Measurements from ENCODE around the gene FAM114A1.

FAM114A1 gene

DNA sequence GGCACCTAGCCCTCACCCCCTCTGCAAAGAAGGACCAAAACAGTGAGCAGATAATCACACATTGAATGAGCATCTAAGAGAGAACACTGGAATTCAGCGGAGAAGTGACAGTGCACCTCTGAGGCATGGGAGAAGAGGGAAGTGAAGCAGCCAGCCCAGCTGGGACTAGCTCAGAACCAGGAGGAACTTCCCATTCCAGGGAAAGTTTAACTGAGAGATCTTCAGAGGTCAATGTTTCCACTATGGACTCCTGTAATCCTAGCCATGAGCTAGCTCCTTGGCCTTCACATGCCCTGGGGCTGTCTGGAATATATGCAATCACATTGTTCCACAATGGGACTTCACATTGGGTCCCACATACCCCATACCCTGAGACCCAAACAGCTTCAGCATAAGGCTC is 35.4 kb upstream of the FAM114A1 start:
- no peaks in the 10 kb centered on the region for H3K9me3 ChIP-seq (ENCODE audit: control insufficient read depth, insufficient read depth, low read depth, low read length)
- no peaks in the 10 kb centered on the region for H3K36me3 ChIP-seq (ENCODE audit: control insufficient read depth in 2 of 2, insufficient read depth in 1 of 2, low read length in 2 of 2)
- TF ChIP-seq, protein P1, sequence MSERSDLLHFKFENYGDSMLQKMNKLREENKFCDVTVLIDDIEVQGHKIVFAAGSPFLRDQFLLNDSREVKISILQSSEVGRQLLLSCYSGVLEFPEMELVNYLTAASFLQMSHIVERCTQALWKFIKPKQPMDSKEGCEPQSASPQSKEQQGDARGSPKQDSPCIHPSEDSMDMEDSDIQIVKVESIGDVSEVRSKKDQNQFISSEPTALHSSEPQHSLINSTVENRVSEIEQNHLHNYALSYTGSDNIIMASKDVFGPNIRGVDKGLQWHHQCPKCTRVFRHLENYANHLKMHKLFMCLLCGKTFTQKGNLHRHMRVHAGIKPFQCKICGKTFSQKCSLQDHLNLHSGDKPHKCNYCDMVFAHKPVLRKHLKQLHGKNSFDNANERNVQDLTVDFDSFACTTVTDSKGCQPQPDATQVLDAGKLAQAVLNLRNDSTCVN (tag by site-specific recombination; optimal IDR thresholded peaks at IDR 0.05): no peak
- no peak for TF ChIP-seq ZNF354C (tag by site-specific recombination; IDR thresholded peaks at IDR 0.05; ENCODE audit: borderline replicate concordance, low read depth)
- no peak for TF ChIP-seq SETDB1 (IDR thresholded peaks at IDR 0.05; ENCODE audit: insufficient read length, low read length)

GRCh38 chr4:38832624-38833528 is 34.7 kb upstream of the FAM114A1 start:
- no peak overlapping the region for H3K27ac ChIP-seq (ENCODE audit: extremely low read depth, low read depth, low read length)
- no peak overlapping the region for H3K4me3 ChIP-seq (ENCODE audit: low read depth, low read length)
- POLR2A ChIA-PET: no interaction called here
- CTCF ChIA-PET: interaction anchor here (0.7 kb wide), 1 partner anchor 168 kb away, joined by 4 read pairs; no protein-coding TSS in a partner anchor
- H3K9me3 ChIP-seq (ENCODE audit: control insufficient read depth, insufficient read depth, low read depth, low read length): no peaks in the 10 kb centered on the region
- TF ChIP-seq ZNF629 (tag by site-specific recombination; IDR thresholded peaks at IDR 0.05) (no peak), ZNF174 (tag by site-specific recombination; IDR thresholded peaks at IDR 0.05) (no peak), ZFP69B (tag by site-specific recombination; IDR thresholded peaks at IDR 0.05) (no peak), ZNF621 (tag by site-specific recombination; IDR thresholded peaks at IDR 0.05) (no peak), ZNF2 (tag by site-specific recombination; IDR thresholded peaks at IDR 0.05) (no peak), ZNF16 (tag by site-specific recombination; IDR thresholded peaks at IDR 0.05; ENCODE audit: low read depth) (no peak), ZSCAN18 (tag by site-specific recombination; IDR thresholded peaks at IDR 0.05) (no peak), SP3 (tag by site-specific recombination; IDR thresholded peaks at IDR 0.05) (no peak), ZNF398 (tag by site-specific recombination; IDR thresholded peaks at IDR 0.05) (no peak), ZNF354C (tag by site-specific recombination; IDR thresholded peaks at IDR 0.05; ENCODE audit: borderline replicate concordance, low read depth) (no peak)
- no peaks in the 10 kb centered on the region for H3K4me1 ChIP-seq (ENCODE audit: control insufficient read depth, insufficient read depth, low read length)
- no peaks in the 10 kb centered on the region for H3K36me3 ChIP-seq (ENCODE audit: control insufficient read depth in 2 of 2, insufficient read depth in 1 of 2, low read length in 2 of 2)

More for the DNA sequence above, 35.4 kb upstream of the FAM114A1 start:
- ChIA-PET CTCF (interaction anchor here (0.6 kb wide), 1 partner anchor 67 kb away, joined by 8 read pairs; no protein-coding TSS in a partner anchor), POLR2A (no interaction called here)
- H3K4me1 ChIP-seq (ENCODE audit: control insufficient read depth, insufficient read depth, low read length): no peaks in the 10 kb centered on the region
- no peak overlapping the region for H3K4me3 ChIP-seq (ENCODE audit: low read depth, low read length)
- H3K27ac ChIP-seq (ENCODE audit: extremely low read depth, low read depth, low read length): no peak overlapping the region

DNA sequence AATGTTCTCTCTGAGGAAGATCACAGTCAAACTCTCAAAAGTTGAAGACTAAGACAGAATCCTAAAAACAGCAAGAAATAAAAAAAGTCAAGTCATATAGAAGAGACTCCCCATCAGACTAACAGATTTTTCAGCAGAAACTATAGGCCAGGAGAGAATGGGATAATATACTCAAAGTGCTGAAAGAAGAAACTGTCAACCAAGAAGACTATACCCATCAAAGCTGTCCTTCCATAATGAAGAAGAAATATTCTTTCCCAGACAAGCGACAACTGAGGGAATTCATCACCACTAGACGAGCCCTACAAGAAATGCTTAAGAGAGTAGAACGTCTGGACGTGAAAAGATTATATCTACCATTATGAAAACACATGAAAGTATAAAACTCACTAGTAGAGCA is 33.0 kb upstream of the FAM114A1 start:
- no peaks in the 10 kb centered on the region for H3K36me3 ChIP-seq (ENCODE audit: control insufficient read depth in 2 of 2, insufficient read depth in 1 of 2, low read length in 2 of 2)
- no peak for TF ChIP-seq ZNF837 (tag by site-specific recombination; IDR thresholded peaks at IDR 0.05)
- TF ChIP-seq SETDB1 (IDR thresholded peaks at IDR 0.05; ENCODE audit: insufficient read length, low read length): peak; percentile 79
- ChIA-PET CTCF (no interaction called here), POLR2A (no interaction called here)
- H3K4me3 ChIP-seq (ENCODE audit: low read depth, low read length): no peak overlapping the region
- no peaks in the 10 kb centered on the region for H3K9me3 ChIP-seq (ENCODE audit: control insufficient read depth, insufficient read depth, low read depth, low read length)
- H3K4me1 ChIP-seq (ENCODE audit: control insufficient read depth, insufficient read depth, low read length): no peaks in the 10 kb centered on the region
- no peak overlapping the region for H3K27ac ChIP-seq (ENCODE audit: extremely low read depth, low read depth, low read length)

All from HEK293 (cell line).